NCI-H82 treated with DMSO at 0.1 percent for 48 hours (cell line): ENCODE data around the gene WNT11.

Source experiments
- DNase-seq: peaks from one replicate; lab custom pipeline; 2025; ENCODE audit not compliant: unreplicated experiment; lab: John Stamatoyannopoulos, UW

WNT11 gene

GRCh38 chr11:76206327-76207081 is at the start of gene WNT11:
WNT11 (minus strand) TSS chr11:76206502; CDS start chr11:76206407, 95 bp downstream.
- DNase-seq = peak; percentile 4

- DNase-seq = no peak
Observed at GRCh38 chr11:76253416-76253815, 47.1 kb upstream of the WNT11 start.

GRCh38 chr11:76252631-76253070 is 46.3 kb upstream of the WNT11 start:
- no peak for DNase-seq

GRCh38 chr11:76251576-76251975 is 45.3 kb upstream of the WNT11 start:
- no peak for DNase-seq

- DNase-seq = no peak
Observed at GRCh38 chr11:76251226-76251575, 44.9 kb upstream of the WNT11 start.

- DNase-seq = no peak
Observed at GRCh38 chr11:76250520-76251225, 44.4 kb upstream of the WNT11 start.

- no peak for DNase-seq
Observed at GRCh38 chr11:76249195-76249741, 43.0 kb upstream of the WNT11 start.

GRCh38 chr11:76248210-76248609 is 41.9 kb upstream of the WNT11 start:
- DNase-seq = no peak

- no peak for DNase-seq
Observed at GRCh38 chr11:76247091-76247490, 40.8 kb upstream of the WNT11 start.

GRCh38 chr11:76246271-76246933 is 40.1 kb upstream of the WNT11 start:
- no peak for DNase-seq

GRCh38 chr11:76245720-76246119 is 39.4 kb upstream of the WNT11 start:
- DNase-seq = no peak

GRCh38 chr11:76244316-76244851 is 38.1 kb upstream of the WNT11 start:
- no peak for DNase-seq

- DNase-seq = no peak
Observed at GRCh38 chr11:76243957-76244285, 37.6 kb upstream of the WNT11 start.

GRCh38 chr11:76243193-76243956 is 37.1 kb upstream of the WNT11 start:
- no peak for DNase-seq

- no peak for DNase-seq
Observed at GRCh38 chr11:76242004-76242779, 35.9 kb upstream of the WNT11 start.

- no peak for DNase-seq
Observed at GRCh38 chr11:76241243-76242000, 35.1 kb upstream of the WNT11 start.

- no peak for DNase-seq
Observed at GRCh38 chr11:76240666-76241065, 34.4 kb upstream of the WNT11 start.

- DNase-seq = no peak
Observed at GRCh38 chr11:76240161-76240540, 33.8 kb upstream of the WNT11 start.

GRCh38 chr11:76239483-76240160 is 33.3 kb upstream of the WNT11 start:
- no peak for DNase-seq
